GM19372 (cell line): ENCODE data around the gene FANCG.

Experiments
- ATAC-seq: cut with Tn5 transposase; IDR thresholded peaks from one replicate; pipeline ENCODE4 v1.9.1; 2021; ENCODE audit warnings: mild to moderate bottlenecking, low read depth, moderate library complexity; ENCODE audit not compliant: unreplicated experiment

Gene FANCG

DNA sequence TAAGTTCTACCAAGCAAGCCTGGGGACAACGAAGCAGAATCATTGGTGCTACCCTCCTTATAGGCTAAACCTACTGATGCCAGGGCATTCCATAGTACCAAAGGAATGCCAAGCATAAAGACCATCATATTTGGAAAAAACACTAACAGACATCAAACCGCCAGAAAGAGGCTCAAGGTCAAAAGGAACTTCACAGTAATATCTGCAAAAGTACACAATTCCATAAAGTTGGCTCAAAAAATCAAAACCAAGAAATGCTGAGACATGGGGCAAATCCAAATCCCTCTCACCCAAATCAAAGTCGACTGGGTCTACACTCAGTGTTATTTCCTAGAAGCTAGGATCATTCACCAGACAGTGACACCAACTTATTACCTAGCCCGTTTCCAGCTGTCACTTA is 10.7 kb downstream of the FANCG start:
- no peak for ATAC-seq

DNA sequence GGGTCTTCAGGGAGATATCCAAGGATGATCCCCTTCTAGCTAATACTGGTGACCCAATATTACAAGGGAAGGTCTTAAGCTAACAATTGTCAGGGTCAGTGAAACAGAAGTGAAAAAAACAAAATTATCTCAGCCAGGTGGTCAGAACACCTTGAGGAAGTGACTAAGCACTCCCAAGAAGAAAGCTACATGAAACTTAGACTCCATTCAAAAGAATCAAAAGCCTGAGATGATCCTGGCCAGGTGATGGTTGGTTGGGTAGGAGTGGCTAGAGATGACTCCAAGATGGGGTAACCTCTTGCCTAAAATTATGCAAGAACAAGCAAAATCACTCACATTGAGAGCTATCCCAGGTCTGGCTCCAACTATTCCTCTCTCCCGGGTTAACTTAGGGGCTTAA is 12.7 kb downstream of the FANCG start:
- ATAC-seq: no peak

- ATAC-seq: no peak
Observed at GRCh38 chr9:35060548-35061207, 19.1 kb downstream of the FANCG start.

- no peak for ATAC-seq
Observed at GRCh38 chr9:35059438-35059837, 20.3 kb downstream of the FANCG start.

DNA sequence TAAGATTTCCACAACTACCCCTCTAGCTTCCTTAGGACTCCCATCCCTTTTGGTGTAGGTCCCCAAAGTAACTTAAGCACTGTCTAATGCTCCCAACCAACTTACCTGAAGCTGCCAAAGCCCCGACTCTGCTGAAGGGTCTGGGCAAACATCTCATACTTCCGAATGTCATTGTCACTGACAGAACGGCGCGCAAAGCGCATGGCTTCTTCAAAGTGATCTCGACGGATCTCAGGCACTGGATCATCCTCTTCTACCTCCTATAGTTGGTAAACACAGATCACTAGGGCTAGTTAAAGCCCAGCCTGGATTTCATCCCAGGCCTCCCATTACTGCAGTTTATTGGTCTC is 22.5 kb downstream of the FANCG start:
- ATAC-seq: no peak

GRCh38 chr9:35056571-35057270 is 23.0 kb downstream of the FANCG start:
- no peak for ATAC-seq

GRCh38 chr9:35054871-35055644 is 24.7 kb downstream of the FANCG start:
- ATAC-seq: no peak

DNA sequence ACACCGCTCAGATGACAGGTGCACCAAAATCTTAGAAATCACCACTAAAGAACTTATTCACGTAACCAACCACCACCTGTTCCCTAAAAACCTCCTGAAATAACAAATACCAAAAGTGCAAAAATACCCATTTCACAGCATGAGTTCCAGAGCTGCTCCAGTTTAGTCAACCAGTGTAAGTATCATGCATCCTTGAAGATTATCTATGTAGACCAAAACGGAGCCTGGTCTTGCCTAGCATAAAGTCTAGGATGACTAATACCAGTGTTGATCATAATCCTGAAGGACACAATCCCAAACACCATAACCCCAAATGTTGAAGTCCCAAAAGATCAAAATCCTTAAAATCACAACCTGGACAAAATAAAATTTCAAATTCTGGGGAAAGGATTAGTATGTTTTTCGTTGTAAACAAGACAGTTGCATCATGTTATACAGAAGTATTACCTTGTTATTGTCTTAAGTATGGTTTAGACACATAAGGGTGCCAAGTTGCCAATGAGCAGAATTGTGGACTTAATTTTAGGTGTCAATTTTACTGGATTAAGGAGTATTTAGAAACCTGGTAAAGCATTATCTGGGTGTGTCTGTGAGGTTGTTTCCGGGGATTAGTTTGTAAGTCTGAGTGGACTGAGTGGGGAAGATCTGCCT is 25.4 kb downstream of the FANCG start:
- no peak for ATAC-seq

DNA sequence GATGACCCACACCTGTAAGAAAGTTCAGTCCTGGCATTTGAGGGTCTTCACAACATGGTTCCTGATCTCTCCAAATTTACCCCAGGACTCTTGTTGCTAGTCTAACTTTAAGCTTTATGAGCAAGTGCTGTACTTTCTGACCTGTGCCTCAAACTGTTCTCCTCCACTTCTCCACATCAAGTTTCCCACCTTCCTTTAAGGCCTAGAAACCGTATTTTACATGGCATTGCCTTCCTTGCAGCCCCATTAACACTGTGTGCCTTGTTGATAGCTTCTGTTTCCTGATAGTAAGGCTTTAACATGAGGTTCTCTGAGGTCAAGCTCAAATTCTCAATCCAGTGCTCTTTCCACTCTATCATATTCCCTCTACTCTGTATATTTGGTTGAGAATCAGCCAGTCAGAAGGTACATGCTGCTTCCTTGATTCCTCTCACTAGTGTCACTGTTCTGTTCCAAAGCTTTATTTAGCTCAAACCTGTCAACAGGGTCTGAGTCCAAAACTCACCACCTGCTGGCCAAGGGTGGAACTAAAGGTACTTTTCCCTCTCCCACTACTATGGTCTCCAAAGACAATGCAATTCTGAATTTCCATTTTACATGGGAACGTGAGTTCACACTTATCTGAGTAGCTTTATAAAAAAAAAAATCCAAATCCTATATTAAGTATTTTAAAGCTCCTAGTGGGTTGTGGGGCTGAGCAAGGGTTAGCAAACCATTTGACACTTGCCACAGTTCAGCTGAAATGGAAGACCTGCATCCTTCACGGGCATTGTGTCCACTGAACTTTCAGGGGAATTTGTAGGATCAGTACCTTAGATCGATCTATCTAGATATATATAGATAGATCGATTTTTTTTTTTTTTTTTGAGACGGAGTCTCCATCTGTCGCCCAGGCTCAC is 28.4 kb downstream of the FANCG start:
- no peak for ATAC-seq

DNA sequence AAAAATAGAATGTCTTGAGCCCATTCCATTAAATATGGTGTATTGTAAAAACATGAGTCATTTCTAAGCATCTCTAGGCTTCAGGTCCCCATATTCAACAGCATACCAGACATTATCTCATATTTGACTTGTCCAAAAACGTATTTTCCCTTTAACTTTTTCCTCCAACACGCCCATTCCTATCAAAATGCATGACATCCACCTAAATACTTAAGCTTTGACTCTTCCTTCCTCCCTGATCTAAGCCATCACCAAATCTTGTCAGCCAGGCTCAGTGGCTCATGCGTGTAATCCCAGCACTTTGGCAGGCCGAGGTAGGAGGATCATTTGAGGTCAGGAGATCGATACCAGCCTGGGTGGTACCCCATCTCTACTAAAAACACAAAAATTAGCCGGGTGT is 31.2 kb downstream of the FANCG start:
- ATAC-seq: no peak

DNA sequence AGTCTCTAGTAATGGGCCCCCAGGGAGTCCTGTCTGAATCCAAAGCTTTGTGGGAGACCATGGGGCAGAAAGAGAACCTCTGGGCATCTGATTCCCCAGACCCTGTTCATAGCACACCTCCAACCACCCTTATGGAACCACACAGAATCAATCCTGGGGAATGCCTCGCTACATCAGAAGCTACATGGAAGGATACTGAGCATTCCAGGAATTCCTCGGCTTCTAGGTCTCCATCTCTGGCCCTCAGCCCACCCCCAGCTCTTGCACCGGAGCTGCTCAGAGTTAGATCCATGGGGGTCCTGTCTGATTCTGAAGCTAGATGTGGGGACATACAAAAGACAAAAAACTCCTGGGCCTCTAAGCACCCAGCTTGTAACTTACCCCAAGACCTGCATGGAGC is 35.7 kb downstream of the FANCG start:
- no peak for ATAC-seq

- ATAC-seq: no peak
Observed at GRCh38 chr9:35042891-35043545, 36.7 kb downstream of the FANCG start.

DNA sequence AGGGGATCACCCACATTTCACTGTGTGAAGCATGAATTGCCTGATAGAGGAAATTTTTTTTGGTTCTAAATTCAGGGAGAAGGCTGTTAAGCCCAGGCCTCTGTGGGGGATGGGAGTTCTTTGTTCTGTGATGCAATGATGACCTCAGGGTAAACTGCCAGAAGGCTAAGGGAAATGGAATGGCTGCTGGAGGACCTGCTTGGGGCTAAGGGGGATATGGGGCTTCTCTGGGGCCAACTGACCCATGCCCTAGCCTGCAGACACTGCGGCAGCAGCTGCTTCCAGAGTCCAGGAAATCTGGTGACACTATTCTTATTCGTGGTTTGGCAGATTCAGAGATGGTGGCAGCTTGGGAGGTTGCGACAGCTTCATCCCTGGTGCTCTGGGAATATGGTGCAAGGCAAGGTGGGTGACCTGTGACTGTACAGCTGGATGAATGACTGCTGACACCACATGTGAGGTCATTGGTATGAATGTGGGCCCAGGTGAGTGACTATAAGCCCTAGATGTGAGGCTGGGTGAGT is 37.6 kb downstream of the FANCG start:
- no peak for ATAC-seq

DNA sequence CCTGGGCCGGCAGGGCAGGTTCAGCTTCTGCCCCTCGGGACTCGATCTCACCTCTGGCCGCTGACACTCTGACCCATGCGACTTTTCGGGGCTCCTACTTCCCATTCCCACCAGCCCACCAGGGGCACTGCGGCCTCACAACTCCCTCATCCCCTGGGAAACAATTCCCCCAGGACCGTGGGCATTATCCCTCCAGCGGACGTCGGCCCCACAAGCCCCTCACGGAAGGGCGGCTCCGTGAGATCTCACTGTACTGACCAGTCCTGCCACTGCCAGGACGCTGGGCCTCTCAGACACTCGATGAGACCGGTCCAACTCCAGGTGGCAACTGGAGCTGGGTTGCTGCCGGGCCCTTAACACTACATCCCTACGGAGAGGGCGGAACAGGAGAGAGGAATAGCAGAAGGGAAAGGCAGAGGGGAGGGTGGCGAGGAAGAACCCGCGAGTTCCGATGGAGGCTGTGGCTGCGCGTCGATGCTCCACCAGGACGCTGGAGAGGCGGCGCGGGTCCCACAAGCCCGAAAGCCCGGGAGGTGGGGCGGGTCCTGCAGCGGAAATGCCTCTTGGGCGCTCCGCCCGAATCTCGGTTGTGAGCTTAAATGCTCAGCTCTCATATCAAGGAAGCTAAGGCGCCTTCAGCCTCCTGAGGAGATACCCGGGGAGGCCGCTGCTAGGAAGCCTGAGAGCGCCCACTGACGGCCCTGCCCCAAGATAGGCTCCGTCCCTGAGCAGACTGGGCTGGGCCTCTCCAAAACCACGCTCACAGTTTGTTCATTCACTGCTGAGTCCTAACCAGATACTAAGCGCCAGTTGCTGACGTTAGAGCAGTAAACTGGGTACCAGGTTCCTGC is 43.7 kb downstream of the FANCG start:
- no peak for ATAC-seq

- no peak for ATAC-seq
Observed at GRCh38 chr9:35033101-35033500, 46.6 kb downstream of the FANCG start.

- no peak for ATAC-seq
Observed at GRCh38 chr9:35029852-35030251, 49.9 kb downstream of the FANCG start.

DNA sequence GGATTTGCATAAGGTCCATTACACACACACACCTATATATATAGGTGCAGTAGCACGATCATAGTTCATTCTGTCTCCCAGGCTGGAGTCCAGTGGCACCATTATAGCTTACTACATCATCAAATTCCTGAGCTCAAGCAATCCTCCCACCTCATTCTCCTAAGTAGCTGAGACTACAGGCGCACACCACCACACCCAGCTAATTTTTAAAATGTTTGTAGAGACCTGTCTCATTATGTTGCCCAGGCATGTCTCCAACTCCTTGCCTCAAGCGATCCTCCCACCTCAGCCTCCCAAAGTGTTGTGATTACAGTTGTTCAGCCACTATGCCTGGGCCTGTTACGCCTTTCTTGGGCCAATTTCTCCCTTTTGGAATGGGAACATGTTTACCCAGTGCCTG is 50.5 kb downstream of the FANCG start:
- no peak for ATAC-seq

GRCh38 chr9:35028341-35028740 is 51.4 kb downstream of the FANCG start:
- no peak for ATAC-seq

DNA sequence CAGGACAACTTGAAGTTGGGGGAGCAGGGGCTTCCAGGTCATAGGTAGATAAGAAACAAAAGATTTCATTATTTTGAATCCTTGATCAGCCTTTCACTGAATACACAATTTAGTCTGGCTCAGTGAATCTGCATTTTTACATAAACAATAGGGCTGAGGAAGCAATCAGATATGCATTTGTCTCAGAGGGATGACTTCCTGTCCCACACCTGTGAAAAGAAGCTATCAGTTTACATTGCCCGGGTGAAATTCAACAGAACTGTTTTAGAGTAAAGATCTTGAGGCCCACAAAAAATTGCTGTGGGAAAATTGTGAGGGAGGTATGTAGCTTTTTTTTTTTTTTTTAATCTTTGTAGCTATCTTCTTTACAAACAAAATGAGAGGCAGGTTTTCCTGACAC is 51.9 kb downstream of the FANCG start:
- ATAC-seq: no peak
